Cortex of kidney (tissue), 1 donor: ENCODE data around the gene PRR29.
"Not testable (repeated sequence)": the region's sequence is repeated elsewhere in the genome, so short reads cannot be mapped to it uniquely, and the experiment has no call there.

Experiments used
- DNase-seq: peaks from one replicate; lab custom pipeline; 2025; lab: John Stamatoyannopoulos, UW

PRR29 gene

DNA sequence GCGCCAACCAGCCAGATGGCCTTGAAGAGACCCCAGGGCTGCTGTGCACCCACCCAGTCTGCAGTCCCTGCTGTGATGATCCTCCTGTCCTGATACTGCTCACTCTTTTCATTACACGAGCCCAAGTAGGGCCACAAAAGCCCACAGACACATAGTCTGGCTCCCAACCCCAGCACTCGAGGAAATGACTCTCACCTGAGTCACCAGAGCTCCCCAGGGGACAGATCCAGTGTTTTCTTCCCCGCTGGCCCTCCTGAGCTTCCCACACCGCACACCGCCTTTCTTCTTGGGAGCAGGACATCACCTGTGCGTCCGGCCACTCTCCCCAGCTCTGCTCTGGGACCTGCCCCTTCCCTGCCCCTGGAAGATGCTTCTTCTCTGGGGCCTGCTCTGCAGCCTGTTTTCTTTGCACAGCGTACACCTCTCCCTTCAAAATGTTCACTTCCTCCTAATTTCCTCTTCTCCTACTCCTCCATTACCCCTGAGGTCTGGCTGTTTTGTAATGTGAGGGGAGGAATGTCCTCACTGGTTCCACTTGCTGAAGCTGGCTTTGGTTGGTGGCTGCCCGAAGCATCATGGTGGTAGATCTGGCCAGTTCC, 23.5 kb upstream of the PRR29 start:
- DNase-seq = no peak

DNA sequence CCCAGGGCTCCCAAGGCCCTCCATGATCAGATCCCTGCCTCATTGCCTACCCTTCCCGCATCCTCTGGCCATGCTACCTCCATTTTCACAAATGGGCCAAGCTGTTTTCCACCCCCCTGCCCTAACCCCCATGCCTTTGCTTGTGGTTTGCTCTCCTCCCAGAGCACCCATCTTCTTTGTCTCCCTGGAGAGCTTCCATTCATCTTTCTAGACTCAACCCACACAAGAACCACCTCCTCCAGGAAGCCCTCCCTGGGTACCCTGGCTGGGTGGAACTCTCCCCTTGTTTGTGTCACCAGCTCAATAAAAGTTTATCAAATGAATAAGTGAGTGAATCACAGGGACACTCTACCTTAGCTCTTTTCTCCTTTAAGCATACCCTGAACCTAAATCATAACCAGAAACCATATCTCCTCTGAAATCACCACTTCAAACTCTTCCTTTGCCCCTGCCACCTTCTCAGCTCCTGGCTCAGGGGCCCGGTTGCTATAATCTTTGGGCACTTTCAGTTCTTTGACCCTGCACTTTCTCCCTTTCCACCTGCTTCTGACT, 22.5 kb upstream of the PRR29 start:
- DNase-seq = no peak

- DNase-seq = no peak
These were observed 21.4 kb upstream of the PRR29 start for GRCh38 chr17:63976702-63977101.

GRCh38 chr17:63978272-63979200, 19.6 kb upstream of the PRR29 start:
- DNase-seq = no peak

DNA sequence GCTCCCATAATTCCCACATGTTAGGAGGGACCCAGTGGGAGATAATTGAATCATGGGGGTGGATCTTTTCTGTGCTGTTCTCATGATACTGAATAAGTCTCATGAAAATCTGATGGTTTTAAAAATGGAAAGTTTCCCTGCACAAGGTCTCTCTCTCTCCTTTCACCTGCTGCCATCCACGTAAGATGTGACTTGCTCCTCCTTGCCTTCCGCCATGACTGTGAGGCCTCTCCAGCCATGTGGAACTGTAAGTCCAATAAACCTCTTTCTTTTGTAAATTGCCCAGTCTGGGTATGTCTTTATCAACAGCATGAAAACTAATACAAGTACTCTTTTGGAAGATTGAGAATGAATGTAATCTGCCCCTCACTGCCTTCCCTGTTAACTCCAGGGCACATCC, 15.5 kb upstream of the PRR29 start:
- DNase-seq = not testable (repeated sequence)

GRCh38 chr17:63983320-63983719, 14.8 kb upstream of the PRR29 start:
- no peak for DNase-seq

DNA sequence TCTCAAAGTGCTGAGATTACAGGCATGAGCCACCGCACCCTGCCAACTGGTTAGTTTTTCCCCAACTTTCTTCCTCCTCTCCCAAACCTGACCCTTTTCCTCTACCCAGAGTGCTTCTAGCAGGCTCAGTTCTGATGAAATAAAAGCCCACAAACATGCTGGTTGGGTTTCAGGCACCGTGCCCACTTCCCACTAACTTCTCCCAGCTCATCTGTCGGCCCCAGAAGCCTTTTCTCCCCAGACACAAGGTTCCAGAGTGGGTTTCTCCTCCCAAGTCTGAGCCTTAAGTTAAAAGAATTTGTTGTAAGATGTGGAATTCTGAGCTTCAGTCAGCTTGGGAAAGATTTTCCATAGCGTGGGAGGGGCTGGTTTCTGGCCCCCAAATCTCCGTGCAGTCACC, 13.9 kb upstream of the PRR29 start:
- no peak for DNase-seq

GRCh38 chr17:63984651-63985386, 13.3 kb upstream of the PRR29 start:
- DNase-seq = no peak

DNA sequence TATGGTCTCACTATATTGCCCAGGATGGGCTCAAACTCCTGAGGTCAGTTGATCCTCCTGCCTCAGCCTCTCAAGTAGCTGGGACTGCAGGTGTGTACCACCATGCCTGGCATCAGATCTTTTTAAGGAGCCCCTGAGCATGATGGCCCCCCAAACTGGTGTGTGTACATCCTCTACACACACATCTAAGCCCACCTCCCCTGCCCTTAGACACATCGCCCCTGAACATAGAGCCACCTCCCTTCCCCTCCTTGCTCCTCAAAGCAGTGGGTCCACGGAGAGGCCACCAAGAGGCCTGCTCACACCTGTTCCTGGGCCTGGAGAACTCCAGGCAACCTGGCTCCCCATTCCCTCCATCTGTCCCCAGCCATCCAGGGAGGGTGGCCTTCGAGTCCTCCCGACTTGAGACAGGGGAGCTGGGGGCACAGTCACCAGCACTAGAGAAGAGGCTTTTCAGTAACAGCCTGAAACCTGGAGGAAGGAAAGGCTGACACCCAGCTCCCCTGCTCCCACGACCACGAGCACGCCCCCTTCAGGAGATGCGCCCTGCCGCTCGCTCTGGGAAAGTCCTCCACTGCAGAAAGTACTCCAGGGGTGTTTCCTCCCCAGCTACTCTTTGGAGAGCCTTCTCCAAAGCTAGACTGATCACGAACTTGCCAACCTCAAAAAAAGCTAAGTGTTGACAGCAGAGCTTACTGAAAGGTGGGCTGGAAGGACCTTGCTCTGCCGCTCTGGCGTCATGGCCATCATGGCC, 12.6 kb upstream of the PRR29 start:
- no peak for DNase-seq

- DNase-seq = no peak
These were observed 11.3 kb upstream of the PRR29 start for GRCh38 chr17:63986821-63987220.

- no peak for DNase-seq
These were observed 10.7 kb upstream of the PRR29 start for GRCh38 chr17:63987221-63988126.

DNA sequence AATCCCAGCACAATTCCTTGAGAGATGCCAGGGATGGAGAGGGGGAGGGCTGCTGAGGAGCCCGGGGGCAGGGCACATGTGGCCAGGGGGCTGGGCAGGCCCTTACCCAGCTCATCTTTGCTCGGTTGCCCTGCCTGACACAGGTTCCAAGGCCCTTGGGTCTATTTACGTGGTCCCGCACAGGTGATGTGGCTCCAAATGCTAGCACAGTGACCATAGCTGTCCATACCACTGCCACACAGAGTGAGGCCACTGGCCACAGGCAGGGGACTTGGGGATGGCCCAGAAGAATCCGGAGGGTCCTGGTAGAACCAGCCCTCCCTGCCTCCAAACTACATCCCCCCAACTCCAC, 10.0 kb upstream of the PRR29 start:
- DNase-seq = no peak

GRCh38 chr17:63988741-63989621, 9.2 kb upstream of the PRR29 start:
- no peak for DNase-seq

GRCh38 chr17:63989622-63990345, 8.4 kb upstream of the PRR29 start:
- DNase-seq = no peak

GRCh38 chr17:63991611-63992010, 6.5 kb upstream of the PRR29 start:
- no peak for DNase-seq

DNA sequence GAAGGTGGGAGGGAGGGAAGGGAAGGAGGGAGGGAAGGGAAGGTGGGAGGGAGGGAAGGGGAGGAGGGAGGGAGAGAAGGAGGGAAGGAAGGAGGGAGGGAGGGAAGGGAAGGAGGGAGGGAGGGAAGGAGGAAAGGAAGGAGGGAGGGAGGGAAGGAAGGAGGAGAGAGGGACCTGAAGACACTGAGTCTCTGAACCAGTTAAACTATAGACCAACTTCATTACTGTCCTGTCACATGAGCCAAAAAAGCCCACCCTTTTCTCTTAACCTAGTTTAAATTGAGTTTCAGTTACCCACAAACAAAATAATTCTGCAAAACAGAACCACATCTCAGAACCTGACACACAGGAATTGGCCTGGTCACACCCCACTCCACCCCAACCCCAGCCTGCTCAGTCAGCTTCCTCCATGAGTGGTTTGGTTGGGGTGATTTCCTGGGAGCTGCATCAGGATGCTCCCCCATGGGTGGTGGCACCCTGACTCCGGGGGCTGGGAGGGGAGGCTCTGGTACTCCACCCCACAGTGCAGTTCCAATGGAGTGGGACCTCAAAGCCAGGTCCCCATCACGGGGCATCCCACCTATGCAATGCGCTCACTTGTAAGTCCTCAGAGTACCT, 4.7 kb upstream of the PRR29 start:
- DNase-seq = no peak

DNA sequence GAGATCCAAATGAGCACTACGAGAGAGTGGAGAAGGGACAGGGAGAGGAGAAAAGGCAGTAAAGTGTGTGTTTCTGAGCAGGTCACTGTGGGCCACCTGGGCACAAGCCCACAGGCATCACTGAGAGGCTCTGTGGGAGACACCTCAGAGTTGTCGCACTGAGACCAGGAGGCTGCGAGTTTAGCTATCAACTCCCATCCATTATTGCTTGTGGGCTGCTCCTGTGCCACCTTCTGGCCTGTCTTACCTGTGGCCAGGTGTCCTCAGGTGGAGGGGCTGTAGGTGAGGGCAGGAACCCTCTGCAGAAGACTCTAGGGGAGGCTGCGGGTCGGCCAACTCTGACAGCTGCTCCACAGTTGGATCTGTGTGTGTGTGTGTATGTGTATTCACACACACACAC, 2.5 kb upstream of the PRR29 start:
- DNase-seq = no peak

GRCh38 chr17:63996430-63997182, 1.5 kb upstream of the PRR29 start:
- DNase-seq = no peak
